Testis (tissue), 3 donors: ENCODE data around the gene PRSS3. TPM values are rescaled to one million over a fixed set of nuclear protein-coding genes. Genes with fewer than 3 reads are reported as not detected.
"Not testable (repeated sequence)": the region's sequence is repeated elsewhere in the genome, so short reads cannot be mapped to it uniquely, and the experiment has no call there.

ENCODE experiments used
- DNase-seq: peaks from one replicate; pipeline ENCODE4 v3.0.0-alpha.2; 2019
- H3K27ac ChIP-seq, 2 donors: fragments of 200-600 bp; sonication (generic); one replicate each; pipeline ENCODE4 v1.5.1; 2019
- H3K27me3 ChIP-seq: fragments of 200-600 bp; sonication (generic); one replicate; pipeline ENCODE4 v1.5.1; 2019
- H3K36me3 ChIP-seq: fragments of 200-600 bp; sonication (generic); one replicate; pipeline ENCODE4 v1.5.1; 2017; ENCODE audit warnings: low read depth; ENCODE audit errors: missing control alignments
- H3K4me1 ChIP-seq: fragments of 200-600 bp; sonication (generic); one replicate; pipeline ENCODE4 v1.5.1; 2019
- H3K4me3 ChIP-seq, 2 donors: fragments of 200-600 bp; sonication (generic); one replicate each; pipeline ENCODE4 v1.5.1; 2017 to 2019
- H3K9me3 ChIP-seq: fragments of 200-600 bp; sonication (generic); one replicate; pipeline ENCODE4 v1.5.1; 2017
- POLR2A ChIP-seq: fragments of 450-650 bp; IDR thresholded peaks from one replicate; pipeline ENCODE4 v1.6.1; 2017; ENCODE audit warnings: antibody characterized with exemption, mild to moderate bottlenecking, moderate library complexity
- WGBS, 2 donors: methylation state at CpG; one replicate each; pipeline ENCODE4 v1.1.5; 2018; 5-methylcytosine and 5-hydroxymethylcytosine counted together
- intact Hi-C: fragments of 100-400 bp; cut with DNase I; formaldehyde crosslinking; loops from one replicate; pipeline ENCODE4 v1.15.1; 2023; ENCODE audit warnings: low total_unique reads
- polyA plus RNA-seq: library from polyadenylated mRNA; stranded (reverse); fragments of 350-450 nt; fragmentation: Illumina TruSeq; extraction: RNeasy Lipid Tissue Mini Kit (QIAGEN cat#74804); gene quantifications from one replicate; pipeline ENCODE4 v1.2.3, GENCODE V29; 2014; ENCODE audit warnings: low read depth, low replicate concordance; ENCODE audit not compliant: insufficient read depth
- total RNA-seq, 2 donors: library from RNA; depleted of rRNA; stranded (reverse); fragments of >200 nt; gene quantifications; one replicate each; pipeline ENCODE4 v1.2.3, GENCODE V29; 2016
- TF ChIP-seq, protein P1 (sequence below), 3 experiments: fragments of 450-650 bp in 2 of 3; fragments of 200-600 bp in 1 of 3; sonication (generic) in 1 of 3; IDR thresholded peaks; one replicate each; pipeline ENCODE4 v1.5.1; 2016 to 2019; ENCODE audit warnings: antibody characterized with exemption in 3 of 3, mild to moderate bottlenecking in 2 of 3, moderate library complexity in 1 of 3

Gene PRSS3
- total and polyA plus RNA-seq, 3 donors from 2014 or later = 0.68 to 6.5 (median 3.3) TPM

DNA sequence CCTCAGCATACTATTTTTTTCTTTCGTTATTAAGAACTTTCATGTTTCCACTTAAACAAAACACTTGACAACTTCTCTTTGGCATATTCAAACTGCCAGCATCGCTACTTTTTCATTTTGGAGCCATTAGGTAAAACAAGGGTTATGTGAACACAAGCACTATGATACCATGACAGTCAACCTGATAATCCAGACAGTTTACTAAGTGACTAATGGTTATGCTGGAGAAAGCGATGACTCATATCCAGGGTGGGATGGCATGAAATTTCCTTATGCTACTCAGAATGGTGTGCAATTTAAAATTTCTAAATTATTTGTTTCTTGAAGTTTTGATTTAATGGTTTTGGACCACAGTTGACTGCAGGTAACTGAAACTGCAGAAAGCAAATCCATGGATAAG is 29.9 kb upstream of the PRSS3 start:
- WGBS, 2 donors = 91 to 92% methylated on average over 3 of the region's 3 CpGs
- H3K27me3 ChIP-seq = no peaks in the 10 kb centered on the region

DNA sequence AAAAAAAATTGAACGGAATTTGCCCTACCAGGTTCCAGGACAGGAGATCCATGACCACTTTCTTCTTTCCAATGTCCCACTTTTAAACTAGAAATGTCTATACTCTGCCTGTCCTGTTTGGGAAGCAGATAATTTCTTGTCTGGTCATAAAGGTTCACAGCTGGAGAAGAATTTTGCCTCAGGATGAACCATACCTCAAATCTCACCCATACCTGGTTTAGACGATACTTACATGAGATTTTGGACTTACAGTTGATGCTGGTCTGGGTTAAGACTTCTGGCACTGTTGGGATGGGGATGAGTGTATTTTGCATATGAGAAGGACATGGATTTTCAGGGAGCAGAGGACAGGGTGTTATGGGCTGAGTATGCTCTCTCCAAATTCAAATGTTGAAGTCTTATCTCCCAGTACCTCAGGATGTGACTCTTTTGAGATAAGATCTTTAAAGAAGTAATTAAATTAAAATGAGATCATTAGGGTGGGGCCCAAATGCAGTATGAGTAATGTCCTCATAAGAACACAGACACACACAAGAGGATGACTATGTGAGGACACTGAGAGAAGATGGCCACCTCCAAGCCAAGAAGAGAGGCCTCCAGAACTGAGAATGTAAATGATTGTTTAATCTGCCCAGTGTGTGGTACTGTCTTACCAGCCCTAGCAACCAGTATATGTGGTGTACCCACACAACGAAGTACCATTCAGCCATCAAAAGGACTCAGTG is 25.0 kb upstream of the PRSS3 start:
- H3K4me1 ChIP-seq, H3K36me3 ChIP-seq, H3K27ac ChIP-seq, DNase-seq, H3K4me3 ChIP-seq, intact Hi-C loops, H3K9me3 ChIP-seq, H3K27me3 ChIP-seq: not testable (repeated sequence)
- 96 to 98% methylated on average over 3 of the region's 3 CpGs for WGBS, 2 donors

More for the DNA sequence above, 29.9 kb upstream of the PRSS3 start:
- no peak for TF ChIP-seq POLR2A
- TF ChIP-seq, protein P1, sequence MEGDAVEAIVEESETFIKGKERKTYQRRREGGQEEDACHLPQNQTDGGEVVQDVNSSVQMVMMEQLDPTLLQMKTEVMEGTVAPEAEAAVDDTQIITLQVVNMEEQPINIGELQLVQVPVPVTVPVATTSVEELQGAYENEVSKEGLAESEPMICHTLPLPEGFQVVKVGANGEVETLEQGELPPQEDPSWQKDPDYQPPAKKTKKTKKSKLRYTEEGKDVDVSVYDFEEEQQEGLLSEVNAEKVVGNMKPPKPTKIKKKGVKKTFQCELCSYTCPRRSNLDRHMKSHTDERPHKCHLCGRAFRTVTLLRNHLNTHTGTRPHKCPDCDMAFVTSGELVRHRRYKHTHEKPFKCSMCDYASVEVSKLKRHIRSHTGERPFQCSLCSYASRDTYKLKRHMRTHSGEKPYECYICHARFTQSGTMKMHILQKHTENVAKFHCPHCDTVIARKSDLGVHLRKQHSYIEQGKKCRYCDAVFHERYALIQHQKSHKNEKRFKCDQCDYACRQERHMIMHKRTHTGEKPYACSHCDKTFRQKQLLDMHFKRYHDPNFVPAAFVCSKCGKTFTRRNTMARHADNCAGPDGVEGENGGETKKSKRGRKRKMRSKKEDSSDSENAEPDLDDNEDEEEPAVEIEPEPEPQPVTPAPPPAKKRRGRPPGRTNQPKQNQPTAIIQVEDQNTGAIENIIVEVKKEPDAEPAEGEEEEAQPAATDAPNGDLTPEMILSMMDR (IDR thresholded peaks at IDR 0.05) = no peak
- H3K4me1 ChIP-seq = no peaks in the 10 kb centered on the region
- DNase-seq = no peak
- H3K4me3 ChIP-seq = no peak overlapping the region
- intact Hi-C loops = no loop called here
- H3K36me3 ChIP-seq = no peaks in the 10 kb centered on the region
- H3K9me3 ChIP-seq = no peaks in the 10 kb centered on the region
- no peak overlapping the region for H3K27ac ChIP-seq

DNA sequence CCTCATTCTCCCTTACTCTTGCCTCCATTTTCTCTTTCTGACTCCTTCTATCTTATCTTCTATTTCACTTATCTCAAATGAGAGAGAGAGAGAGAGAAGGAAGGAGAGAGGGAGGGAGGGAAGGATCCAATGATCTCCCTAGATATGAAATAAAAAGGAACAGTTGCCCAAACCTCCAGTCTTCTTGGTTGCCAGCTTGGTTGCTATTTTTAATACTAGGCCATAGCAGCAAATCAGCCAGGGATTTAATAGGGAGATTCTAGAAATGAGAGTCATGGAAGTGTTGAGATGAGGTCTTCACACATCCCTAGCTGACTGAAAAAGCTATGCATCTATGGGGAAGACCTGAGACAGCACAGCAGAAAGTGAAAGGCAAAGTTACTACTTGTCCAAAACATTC is 22.2 kb upstream of the PRSS3 start:
- H3K4me1 ChIP-seq, H3K27ac ChIP-seq, H3K4me3 ChIP-seq, intact Hi-C loops, DNase-seq, H3K9me3 ChIP-seq, H3K27me3 ChIP-seq, H3K36me3 ChIP-seq: not testable (repeated sequence)

DNA sequence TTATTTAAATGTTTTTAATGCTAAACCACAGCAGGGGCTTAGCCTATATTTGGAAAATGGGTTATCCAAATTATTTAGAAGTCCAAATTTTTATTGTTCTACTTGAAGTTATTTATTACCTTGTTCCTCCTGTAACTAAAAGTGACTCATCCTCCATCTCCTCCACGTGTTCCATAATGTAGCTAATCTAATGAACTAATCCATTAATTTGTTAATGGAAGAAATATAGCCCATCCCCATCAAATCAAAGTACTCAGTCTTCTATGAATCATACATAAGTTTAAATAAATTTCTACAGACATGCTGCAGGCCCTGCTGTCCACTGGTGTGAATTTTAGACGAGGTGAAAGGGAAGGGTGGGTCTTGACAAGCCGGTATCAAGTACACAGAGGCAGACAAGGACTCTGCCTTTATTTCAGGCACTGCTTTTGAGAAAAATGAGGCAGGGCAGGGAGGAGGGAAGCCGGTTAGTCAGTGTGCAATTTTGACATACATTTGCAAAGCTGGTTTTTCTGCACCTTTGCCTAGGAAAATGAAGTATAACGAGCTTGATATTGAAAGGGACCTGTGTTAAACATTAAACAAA is 21.2 kb upstream of the PRSS3 start:
- H3K36me3 ChIP-seq, H3K4me3 ChIP-seq, H3K9me3 ChIP-seq, H3K4me1 ChIP-seq, DNase-seq, H3K27me3 ChIP-seq, intact Hi-C loops, H3K27ac ChIP-seq: not testable (repeated sequence)
- 75 to 79% methylated on average over 5 of the region's 5 CpGs for WGBS, 2 donors

DNA sequence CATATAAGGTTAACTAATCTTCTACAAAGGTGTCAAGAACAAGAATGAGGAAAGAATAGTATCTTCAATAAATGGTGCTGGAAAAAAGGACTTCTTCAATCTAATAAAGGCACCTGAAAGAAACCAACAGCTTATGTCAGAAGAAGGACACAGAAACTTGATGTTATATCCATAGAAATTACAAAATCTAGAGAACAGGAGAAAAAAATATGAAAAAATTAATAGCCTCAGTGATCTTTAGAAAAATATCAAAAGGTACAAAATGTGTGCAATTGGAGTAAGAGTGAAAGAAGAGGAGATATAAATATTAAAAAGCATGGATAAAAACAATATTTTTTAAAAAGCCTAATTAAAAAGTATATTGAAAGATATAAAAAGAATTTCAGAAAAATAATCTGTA is 18.8 kb upstream of the PRSS3 start:
- DNase-seq = no peak
- intact Hi-C loops = no loop called here
- H3K27ac ChIP-seq = no peak overlapping the region
- no peaks in the 10 kb centered on the region for H3K36me3 ChIP-seq
- no peak overlapping the region for H3K4me3 ChIP-seq
- no peaks in the 10 kb centered on the region for H3K4me1 ChIP-seq
- H3K27me3 ChIP-seq = no peaks in the 10 kb centered on the region
- no peaks in the 10 kb centered on the region for H3K9me3 ChIP-seq
- no peak for TF ChIP-seq POLR2A
- TF ChIP-seq, protein P1 (IDR thresholded peaks at IDR 0.05) = no peak

DNA sequence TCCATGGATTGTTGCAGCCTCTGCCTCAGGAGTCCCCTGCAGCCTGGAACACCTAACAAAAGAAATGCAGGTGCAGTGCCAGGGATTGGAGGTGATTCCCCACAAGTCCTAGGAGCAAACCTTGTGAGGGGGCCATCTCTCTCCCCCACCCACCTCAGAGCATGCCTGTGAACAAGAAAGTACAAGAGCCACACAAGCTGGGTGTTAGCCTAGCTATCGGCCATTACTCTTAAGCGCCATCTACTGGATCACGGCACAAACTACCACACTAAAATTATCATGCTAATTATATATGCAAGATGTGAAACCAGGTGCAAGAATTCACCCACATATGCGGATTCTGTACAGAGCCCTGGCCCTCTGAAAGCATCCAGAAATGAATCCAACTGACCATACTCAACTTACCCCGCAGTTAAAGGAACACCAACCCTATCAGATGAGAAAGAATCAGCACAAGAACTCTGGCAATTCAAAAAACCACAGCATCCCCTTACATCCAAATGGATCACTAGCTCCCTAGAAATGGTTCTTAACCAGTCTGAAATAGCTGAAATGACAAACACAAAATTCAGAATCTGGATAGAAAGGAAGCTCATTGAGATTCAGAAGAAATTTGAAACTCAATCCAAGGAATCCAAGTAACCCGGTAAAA is 16.5 kb upstream of the PRSS3 start:
- peak; percentile 67 for DNase-seq
- H3K9me3 ChIP-seq = no peaks in the 10 kb centered on the region
- WGBS, 2 donors = 17 to 21% methylated on average over 6 of the region's 6 CpGs
- no peaks in the 10 kb centered on the region for H3K36me3 ChIP-seq
- TF ChIP-seq, protein P1 (IDR thresholded peaks at IDR 0.05) = peak; percentile 17 to 73 (median 61)
- no peak for TF ChIP-seq POLR2A
- intact Hi-C loops = no loop called here
- H3K4me1 ChIP-seq = no peaks in the 10 kb centered on the region
- no peaks in the 10 kb centered on the region for H3K27me3 ChIP-seq
- H3K27ac ChIP-seq = no peak overlapping the region
- no peak overlapping the region for H3K4me3 ChIP-seq
